ENCODE measurements around the gene HIRIP3. TPM values are rescaled to one million over a fixed set of nuclear protein-coding genes. Genes with fewer than 3 reads are reported as not detected.

Gene HIRIP3
- total RNA-seq, 1 experiment from 2014 or later: 25.3 TPM

GRCh38 chr16:30000735-30001631, 5.6 kb upstream of the HIRIP3 start:
- in situ Hi-C loops (cut with HindIII; ENCODE audit: low pct_unique_long_range_greater_than_20kb, low sequenced_read_pairs): no loop called here
- ChIA-PET POLR2A (interaction anchor here (0.6 kb wide), 1 partner anchor 101 kb away, joined by 3 read pairs; the partner anchor contains the start of gene SEZ6L2), CTCF (no interaction called here)
- Histone ChIP-seq H3K9me3 (ENCODE audit: control insufficient read depth, insufficient read depth, low read depth, low read length) (no peaks in the 10 kb centered on the region), H3K27ac (ENCODE audit: low read length) (no peak overlapping the region), H3K4me1 (ENCODE audit: control insufficient read depth, insufficient read depth, low read length) (peaks cover 7% of the 10 kb centered on the region), H3K36me3 (ENCODE audit: control insufficient read depth, insufficient read depth, low read length) (peaks cover 2% of the 10 kb centered on the region), H3K27me3 (ENCODE audit: control insufficient read depth, insufficient read depth, low read length) (no peaks in the 10 kb centered on the region), H3K4me3 (ENCODE audit: low read depth in 2 of 2, low read length in 2 of 2) (no peak overlapping the region)
- no peak for DNase-seq (ENCODE audit: low read depth, low spot score)
- no TSS peak for BruUV-seq (replicated peaks)
- intact Hi-C loops (cut with micrococcal nuclease; ENCODE audit: unreplicated experiment): no loop called here
- TF ChIP-seq REST (IDR thresholded peaks at IDR 0.05; ENCODE audit: insufficient read depth in 1 of 2, low read depth in 2 of 2, low read length in 1 of 2): no peak
- no peak for TF ChIP-seq CTCF (IDR thresholded peaks at IDR 0.05)
- TF ChIP-seq SIN3A (IDR thresholded peaks at IDR 0.05; ENCODE audit: borderline replicate concordance, insufficient read depth, low read depth, low read length): no peak
- no peak for TF ChIP-seq POLR2AphosphoS5 (IDR thresholded peaks at IDR 0.05; ENCODE audit: low read depth, low read length)
- TF ChIP-seq TCF7L2 (IDR thresholded peaks at IDR 0.05; ENCODE audit: low read depth, low read length): no peak
- no peak for ATAC-seq

- POLR2A ChIA-PET: no interaction called here
- H3K4me1 ChIP-seq (ENCODE audit: control insufficient read depth, insufficient read depth, low read length): peaks cover 9% of the 10 kb centered on the region
- CTCF ChIA-PET: no interaction called here
- in situ Hi-C loops (cut with HindIII; ENCODE audit: low pct_unique_long_range_greater_than_20kb, low sequenced_read_pairs) (no loop called here), intact Hi-C loops (cut with micrococcal nuclease; ENCODE audit: unreplicated experiment) (no loop called here)
- DNase-seq (ENCODE audit: low read depth, low spot score): no peak
- no peak for ATAC-seq
- no peak overlapping the region for H3K4me3 ChIP-seq (ENCODE audit: low read depth in 2 of 2, low read length in 2 of 2)
- no peaks in the 10 kb centered on the region for H3K9me3 ChIP-seq (ENCODE audit: control insufficient read depth, insufficient read depth, low read depth, low read length)
- H3K27me3 ChIP-seq (ENCODE audit: control insufficient read depth, insufficient read depth, low read length): no peaks in the 10 kb centered on the region
- H3K36me3 ChIP-seq (ENCODE audit: control insufficient read depth, insufficient read depth, low read length): peaks cover 2% of the 10 kb centered on the region
- H3K27ac ChIP-seq (ENCODE audit: low read length): no peak overlapping the region
- TF ChIP-seq CTCF (IDR thresholded peaks at IDR 0.05) (no peak), TCF7L2 (IDR thresholded peaks at IDR 0.05; ENCODE audit: low read depth, low read length) (no peak), SIN3A (IDR thresholded peaks at IDR 0.05; ENCODE audit: borderline replicate concordance, insufficient read depth, low read depth, low read length) (no peak), REST (IDR thresholded peaks at IDR 0.05; ENCODE audit: insufficient read depth in 1 of 2, low read depth in 2 of 2, low read length in 1 of 2) (no peak), POLR2AphosphoS5 (IDR thresholded peaks at IDR 0.05; ENCODE audit: low read depth, low read length) (no peak)
- BruUV-seq (replicated peaks): no TSS peak
Measured at GRCh38 chr16:29999605-30000004, 4.2 kb upstream of the HIRIP3 start.

All from Panc1 (cell line).